IPS-20b (cell line): ENCODE measurements around the gene TMEM271.
"Not testable (repeated sequence)": the region's sequence is repeated elsewhere in the genome, so short reads cannot be mapped to it uniquely, and the experiment has no call there.

Source experiments
- H3K27ac ChIP-seq: one replicate; pipeline ENCODE4 v1.5.1; 2013; ENCODE audit warnings: low read length
- H3K27me3 ChIP-seq: 2 replicates; pipeline ENCODE4 v1.6.1; 2013; ENCODE audit warnings: mild to moderate bottlenecking, low read length, inconsistent platforms; ENCODE audit not compliant: insufficient read depth
- H3K36me3 ChIP-seq: 2 replicates; pipeline ENCODE4 v1.6.1; 2013; ENCODE audit warnings: low read depth, mild to moderate bottlenecking, inconsistent platforms, low read length, moderate library complexity; ENCODE audit not compliant: insufficient read depth
- H3K4me1 ChIP-seq: 2 replicates; pipeline ENCODE4 v1.6.1; 2013; ENCODE audit warnings: mild to moderate bottlenecking, control low read depth, inconsistent platforms, low read length, moderate library complexity; ENCODE audit not compliant: insufficient read depth
- H3K4me3 ChIP-seq: 2 replicates; pipeline ENCODE4 v1.5.1; 2013; ENCODE audit warnings: mild to moderate bottlenecking, low read length, inconsistent platforms
- H3K9ac ChIP-seq: 2 replicates; pipeline ENCODE4 v1.6.1; 2013; ENCODE audit warnings: low read depth, mild to moderate bottlenecking, inconsistent platforms, low read length, moderate library complexity
- H3K9me3 ChIP-seq: 2 replicates; pipeline ENCODE4 v1.6.1; 2013; ENCODE audit warnings: mild to moderate bottlenecking, low read depth, low read length, inconsistent platforms; ENCODE audit not compliant: insufficient read depth

Gene TMEM271

GRCh38 chr4:604131-604530 is 28.0 kb upstream of the TMEM271 start:
- H3K9me3 ChIP-seq: no peaks in the 10 kb centered on the region
- peaks cover under 1% of the 10 kb centered on the region; the same call in 1 of the 2 replicates for H3K27me3 ChIP-seq
- H3K4me1 ChIP-seq: no peaks in the 10 kb centered on the region
- no peaks in the 10 kb centered on the region for H3K36me3 ChIP-seq
- H3K4me3 ChIP-seq: no peak overlapping the region
- no peak overlapping the region for H3K9ac ChIP-seq
- no peak overlapping the region for H3K27ac ChIP-seq

- Histone ChIP-seq H3K27me3 (peaks cover 7% of the 10 kb centered on the region; the same call in 1 of the 2 replicates), H3K36me3 (no peaks in the 10 kb centered on the region), H3K9me3 (no peaks in the 10 kb centered on the region), H3K4me3 (no peak overlapping the region), H3K4me1 (peaks cover 4% of the 10 kb centered on the region; the same call in 1 of the 2 replicates), H3K27ac (no peak overlapping the region), H3K9ac (no peak overlapping the region)
These were observed 26.5 kb upstream of the TMEM271 start for GRCh38 chr4:602559-602942.

- peaks cover 4% of the 10 kb centered on the region; the same call in 1 of the 2 replicates for H3K4me1 ChIP-seq
- no peak overlapping the region for H3K4me3 ChIP-seq
- no peaks in the 10 kb centered on the region for H3K36me3 ChIP-seq
- H3K27me3 ChIP-seq: peaks cover 7% of the 10 kb centered on the region; the same call in 1 of the 2 replicates
- no peak overlapping the region for H3K9ac ChIP-seq
- no peak overlapping the region for H3K27ac ChIP-seq
- no peaks in the 10 kb centered on the region for H3K9me3 ChIP-seq
These were observed 25.8 kb upstream of the TMEM271 start for GRCh38 chr4:601612-602558.

- Histone ChIP-seq H3K9ac (no peak overlapping the region), H3K4me3 (no peak overlapping the region), H3K27me3 (peaks cover 7% of the 10 kb centered on the region; the same call in 1 of the 2 replicates), H3K36me3 (no peaks in the 10 kb centered on the region), H3K9me3 (no peaks in the 10 kb centered on the region), H3K27ac (no peak overlapping the region), H3K4me1 (peaks cover 4% of the 10 kb centered on the region; the same call in 1 of the 2 replicates)
These were observed 24.9 kb upstream of the TMEM271 start for GRCh38 chr4:600850-601515.

- peaks cover 7% of the 10 kb centered on the region; the same call in 1 of the 2 replicates for H3K27me3 ChIP-seq
- H3K9me3 ChIP-seq: no peaks in the 10 kb centered on the region
- H3K9ac ChIP-seq: no peak overlapping the region
- H3K4me3 ChIP-seq: no peak overlapping the region
- H3K4me1 ChIP-seq: peaks cover 4% of the 10 kb centered on the region; the same call in 1 of the 2 replicates
- no peak overlapping the region for H3K27ac ChIP-seq
- H3K36me3 ChIP-seq: no peaks in the 10 kb centered on the region
These were observed 24.1 kb upstream of the TMEM271 start for GRCh38 chr4:600166-600565.

- Histone ChIP-seq H3K4me3 (no peak overlapping the region), H3K9ac (no peak overlapping the region), H3K27me3 (peaks cover 7% of the 10 kb centered on the region; the same call in 1 of the 2 replicates), H3K9me3 (no peaks in the 10 kb centered on the region), H3K36me3 (no peaks in the 10 kb centered on the region), H3K27ac (no peak overlapping the region), H3K4me1 (peaks cover 4% of the 10 kb centered on the region; the same call in 1 of the 2 replicates)
These were observed 22.8 kb upstream of the TMEM271 start for GRCh38 chr4:598925-599324.

- no peak overlapping the region for H3K9ac ChIP-seq
- no peaks in the 10 kb centered on the region for H3K36me3 ChIP-seq
- no peak overlapping the region for H3K27ac ChIP-seq
- H3K27me3 ChIP-seq: no peaks in the 10 kb centered on the region; the same call in 1 of the 2 replicates
- H3K4me1 ChIP-seq: no peaks in the 10 kb centered on the region
- no peak overlapping the region for H3K4me3 ChIP-seq
- no peaks in the 10 kb centered on the region for H3K9me3 ChIP-seq
These were observed 16.9 kb upstream of the TMEM271 start for GRCh38 chr4:592825-593520.

- H3K9ac ChIP-seq, H3K27me3 ChIP-seq, H3K4me1 ChIP-seq, H3K4me3 ChIP-seq, H3K27ac ChIP-seq, H3K9me3 ChIP-seq, H3K36me3 ChIP-seq: not testable (repeated sequence)
These were observed 16.1 kb upstream of the TMEM271 start for GRCh38 chr4:592178-592577.

GRCh38 chr4:590313-590841 is 14.3 kb upstream of the TMEM271 start:
- H3K9me3 ChIP-seq: no peaks in the 10 kb centered on the region
- no peaks in the 10 kb centered on the region; the same call in 1 of the 2 replicates for H3K27me3 ChIP-seq
- no peak overlapping the region for H3K27ac ChIP-seq
- H3K4me3 ChIP-seq: no peak overlapping the region
- H3K4me1 ChIP-seq: no peaks in the 10 kb centered on the region
- H3K36me3 ChIP-seq: no peaks in the 10 kb centered on the region
- no peak overlapping the region for H3K9ac ChIP-seq

- H3K9me3 ChIP-seq: no peaks in the 10 kb centered on the region
- no peak overlapping the region for H3K4me3 ChIP-seq
- H3K27me3 ChIP-seq: no peaks in the 10 kb centered on the region; the same call in 1 of the 2 replicates
- H3K36me3 ChIP-seq: no peaks in the 10 kb centered on the region
- no peaks in the 10 kb centered on the region for H3K4me1 ChIP-seq
- no peak overlapping the region for H3K27ac ChIP-seq
- H3K9ac ChIP-seq: no peak overlapping the region
These were observed 13.3 kb upstream of the TMEM271 start for GRCh38 chr4:589219-589963.
